ENCODE results near the gene AGMO. TPM values are rescaled to one million over a fixed set of nuclear protein-coding genes. Genes with fewer than 3 reads are reported as not detected.
A peak's percentile ranks its signal among the peaks of the same experiment; 100 is the strongest.

The AGMO gene
- total RNA-seq, 3 donors from 2014 or later (not counting 1 experiment from before 2014, with no cell fraction given), result not detected

DNA sequence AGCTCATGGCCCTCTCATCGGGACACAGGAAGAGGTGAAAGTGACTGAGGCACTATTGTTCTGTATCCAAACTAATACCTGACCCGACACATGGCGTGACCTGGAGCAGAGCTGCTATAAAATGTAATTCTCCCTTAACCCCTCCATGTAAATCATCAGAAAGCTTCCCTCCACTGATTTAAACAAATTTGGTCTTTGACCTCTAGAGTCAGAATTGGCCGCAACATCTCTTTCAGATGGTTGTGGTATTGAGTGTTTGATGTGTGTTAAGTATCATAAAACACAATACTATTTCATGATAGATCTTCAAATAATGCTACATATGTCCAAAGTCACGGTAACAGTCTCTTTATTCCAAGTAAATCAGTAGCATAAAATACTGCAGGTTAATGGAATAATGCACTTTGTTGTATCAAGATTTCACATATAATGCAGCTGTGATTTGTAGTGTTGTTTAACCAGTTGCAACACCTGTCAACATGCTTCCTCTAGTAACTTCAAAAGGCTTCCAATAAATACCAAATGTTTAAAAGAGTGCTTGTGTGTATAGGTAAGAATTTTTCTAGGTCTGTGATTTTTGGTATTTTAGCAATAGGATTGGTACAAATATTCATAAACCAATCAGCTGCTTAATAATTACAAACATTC is 144.3 kb downstream of the AGMO start:
- Histone ChIP-seq H3K27me3 (ENCODE audit: control insufficient read depth, insufficient read depth, low read length) (no peaks in the 10 kb centered on the region), H3K4me1 (ENCODE audit: control insufficient read depth, insufficient read depth, low read length) (no peaks in the 10 kb centered on the region), H3K27ac (ENCODE audit: low read length) (no peak overlapping the region), H3K4me3 (ENCODE audit: low read length) (no peak overlapping the region), H3K9me3 (ENCODE audit: control insufficient read depth, insufficient read depth, low read length) (peaks cover 5% of the 10 kb centered on the region), H3K36me3 (ENCODE audit: control insufficient read depth, insufficient read depth, low read length) (no peaks in the 10 kb centered on the region)
- Mint-ChIP-seq H3K36me3 (peaks cover 17% of the 10 kb centered on the region), H3K9me3 (peaks cover 22 to 38% of the 10 kb centered on the region in 2 donors), H3K27ac (no peak overlapping the region), H3K4me3 (no peak overlapping the region), H3K4me1 (no peaks in the 10 kb centered on the region), H3K27me3 (ENCODE audit: low read depth in 2 of 2) (no peaks in the 10 kb centered on the region)
- intact Hi-C loops (cut with micrococcal nuclease), result no loop called here
- TF ChIP-seq, protein P1, sequence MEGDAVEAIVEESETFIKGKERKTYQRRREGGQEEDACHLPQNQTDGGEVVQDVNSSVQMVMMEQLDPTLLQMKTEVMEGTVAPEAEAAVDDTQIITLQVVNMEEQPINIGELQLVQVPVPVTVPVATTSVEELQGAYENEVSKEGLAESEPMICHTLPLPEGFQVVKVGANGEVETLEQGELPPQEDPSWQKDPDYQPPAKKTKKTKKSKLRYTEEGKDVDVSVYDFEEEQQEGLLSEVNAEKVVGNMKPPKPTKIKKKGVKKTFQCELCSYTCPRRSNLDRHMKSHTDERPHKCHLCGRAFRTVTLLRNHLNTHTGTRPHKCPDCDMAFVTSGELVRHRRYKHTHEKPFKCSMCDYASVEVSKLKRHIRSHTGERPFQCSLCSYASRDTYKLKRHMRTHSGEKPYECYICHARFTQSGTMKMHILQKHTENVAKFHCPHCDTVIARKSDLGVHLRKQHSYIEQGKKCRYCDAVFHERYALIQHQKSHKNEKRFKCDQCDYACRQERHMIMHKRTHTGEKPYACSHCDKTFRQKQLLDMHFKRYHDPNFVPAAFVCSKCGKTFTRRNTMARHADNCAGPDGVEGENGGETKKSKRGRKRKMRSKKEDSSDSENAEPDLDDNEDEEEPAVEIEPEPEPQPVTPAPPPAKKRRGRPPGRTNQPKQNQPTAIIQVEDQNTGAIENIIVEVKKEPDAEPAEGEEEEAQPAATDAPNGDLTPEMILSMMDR (IDR thresholded peaks at IDR 0.05), result no peak
- no peak for ATAC-seq
- DNase-seq, result no peak
- 98% methylated on average over 3 of the region's 5 CpGs for WGBS (ENCODE audit: insufficient coverage)

DNA sequence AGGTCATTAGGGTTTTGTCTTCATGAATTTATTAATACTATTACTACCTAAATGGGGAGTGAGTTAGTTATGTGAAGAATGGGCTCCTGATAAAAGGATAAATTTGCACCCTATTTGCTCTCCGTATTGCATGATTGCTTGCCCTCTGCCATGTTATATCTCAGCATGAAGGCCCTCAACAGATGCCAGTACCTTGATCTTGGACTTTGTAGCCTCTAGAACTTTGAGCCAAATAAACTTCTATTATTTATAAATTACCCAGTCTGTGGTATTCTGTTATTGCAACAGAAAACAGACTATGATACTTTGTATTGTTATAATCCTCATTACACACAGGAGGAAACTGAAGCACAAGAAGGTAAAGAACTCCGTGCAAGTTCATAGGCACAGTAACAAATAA is 150.8 kb downstream of the AGMO start:
- ATAC-seq (no peak), DNase-seq (no peak)
- intact Hi-C loops (cut with micrococcal nuclease), result no loop called here
- TF ChIP-seq, protein P1 (IDR thresholded peaks at IDR 0.05), result no peak
- H3K27ac ChIP-seq (ENCODE audit: low read length), result no peak overlapping the region
- H3K4me3 Mint-ChIP-seq, result no peak overlapping the region
- WGBS (ENCODE audit: insufficient coverage), result 63% methylated on average over 1 of the region's 2 CpGs
- H3K9me3 Mint-ChIP-seq, result peaks cover 8 to 17% of the 10 kb centered on the region in 2 donors
- H3K4me1 ChIP-seq (ENCODE audit: control insufficient read depth, insufficient read depth, low read length), result no peaks in the 10 kb centered on the region
- H3K27ac Mint-ChIP-seq, result no peak overlapping the region
- no peaks in the 10 kb centered on the region for H3K27me3 Mint-ChIP-seq (ENCODE audit: low read depth in 2 of 2)
- no peaks in the 10 kb centered on the region for H3K4me1 Mint-ChIP-seq
- no peaks in the 10 kb centered on the region for H3K27me3 ChIP-seq (ENCODE audit: control insufficient read depth, insufficient read depth, low read length)
- no peaks in the 10 kb centered on the region for H3K36me3 ChIP-seq (ENCODE audit: control insufficient read depth, insufficient read depth, low read length)
- H3K4me3 ChIP-seq (ENCODE audit: low read length), result no peak overlapping the region
- H3K9me3 ChIP-seq (ENCODE audit: control insufficient read depth, insufficient read depth, low read length), result peaks cover 5% of the 10 kb centered on the region
- no peaks in the 10 kb centered on the region for H3K36me3 Mint-ChIP-seq

DNA sequence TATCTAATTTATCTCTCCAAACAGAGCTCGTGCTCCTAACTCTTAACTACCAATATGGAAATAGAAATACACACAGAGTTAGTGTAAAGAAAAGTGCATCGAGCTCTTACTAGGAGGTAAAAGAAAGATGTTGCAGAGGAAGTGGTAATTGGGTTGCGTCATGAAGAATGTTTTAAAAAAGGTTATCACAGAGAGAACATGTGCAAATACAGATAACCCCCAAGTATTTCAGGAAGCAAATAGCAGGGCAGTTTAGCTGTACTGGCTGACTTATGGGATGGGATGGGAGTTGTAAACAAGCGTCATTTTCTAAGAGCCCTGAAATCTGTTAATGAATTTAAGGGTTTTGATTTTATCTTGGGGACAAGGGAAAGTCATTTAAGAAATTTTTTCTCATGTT is 153.9 kb downstream of the AGMO start:
- no peak for DNase-seq
- H3K4me1 ChIP-seq (ENCODE audit: control insufficient read depth, insufficient read depth, low read length), result no peaks in the 10 kb centered on the region
- intact Hi-C loops (cut with micrococcal nuclease), result no loop called here
- Mint-ChIP-seq H3K27ac (no peak overlapping the region), H3K4me3 (no peak overlapping the region), H3K4me1 (no peaks in the 10 kb centered on the region), H3K27me3 (ENCODE audit: low read depth in 2 of 2) (no peaks in the 10 kb centered on the region), H3K36me3 (no peaks in the 10 kb centered on the region), H3K9me3 (peaks cover 11 to 15% of the 10 kb centered on the region in 2 donors)
- TF ChIP-seq, protein P1 (IDR thresholded peaks at IDR 0.05), result no peak
- H3K9me3 ChIP-seq (ENCODE audit: control insufficient read depth, insufficient read depth, low read length), result no peaks in the 10 kb centered on the region
- no peaks in the 10 kb centered on the region for H3K27me3 ChIP-seq (ENCODE audit: control insufficient read depth, insufficient read depth, low read length)
- ATAC-seq, result peak in 1 of 3 donors; percentile 66
- no peak overlapping the region for H3K4me3 ChIP-seq (ENCODE audit: low read length)
- H3K27ac ChIP-seq (ENCODE audit: low read length), result no peak overlapping the region
- 15% methylated on average over 2 of the region's 4 CpGs for WGBS (ENCODE audit: insufficient coverage)
- H3K36me3 ChIP-seq (ENCODE audit: control insufficient read depth, insufficient read depth, low read length), result no peaks in the 10 kb centered on the region

DNA sequence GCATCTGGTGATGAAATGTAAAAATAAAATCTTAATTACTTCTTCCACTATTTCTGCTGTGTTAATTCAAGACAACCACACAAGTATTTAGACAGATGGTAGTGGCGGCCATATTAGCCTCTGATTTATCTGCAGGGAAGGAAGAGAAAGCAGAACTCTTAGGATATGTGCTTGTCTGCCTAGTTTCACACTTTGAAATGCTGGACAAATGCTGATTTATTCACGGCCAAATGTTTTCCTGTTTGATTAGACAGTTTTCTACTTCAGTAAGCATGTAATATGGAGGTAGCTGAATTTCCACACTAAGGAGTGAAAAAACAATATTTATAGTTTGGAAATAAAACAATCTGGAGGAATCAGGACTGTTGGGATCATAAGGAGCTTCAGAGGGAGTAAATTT is 158.1 kb downstream of the AGMO start:
- H3K4me1 Mint-ChIP-seq, result no peaks in the 10 kb centered on the region
- DNase-seq (no peak), ATAC-seq (no peak)
- no peak overlapping the region for H3K4me3 Mint-ChIP-seq
- H3K9me3 Mint-ChIP-seq, result peaks cover 17 to 22% of the 10 kb centered on the region in 2 donors
- no peak overlapping the region for H3K27ac ChIP-seq (ENCODE audit: low read length)
- no peak overlapping the region for H3K27ac Mint-ChIP-seq
- no peaks in the 10 kb centered on the region for H3K27me3 ChIP-seq (ENCODE audit: control insufficient read depth, insufficient read depth, low read length)
- intact Hi-C loops (cut with micrococcal nuclease), result no loop called here
- H3K36me3 ChIP-seq (ENCODE audit: control insufficient read depth, insufficient read depth, low read length), result no peaks in the 10 kb centered on the region
- no peaks in the 10 kb centered on the region for H3K4me1 ChIP-seq (ENCODE audit: control insufficient read depth, insufficient read depth, low read length)
- H3K27me3 Mint-ChIP-seq (ENCODE audit: low read depth in 2 of 2), result no peaks in the 10 kb centered on the region
- H3K9me3 ChIP-seq (ENCODE audit: control insufficient read depth, insufficient read depth, low read length), result no peaks in the 10 kb centered on the region
- no peaks in the 10 kb centered on the region for H3K36me3 Mint-ChIP-seq
- WGBS (ENCODE audit: insufficient coverage), result 13% methylated on average over 2 of the region's 2 CpGs
- H3K4me3 ChIP-seq (ENCODE audit: low read length), result no peak overlapping the region
- TF ChIP-seq, protein P1 (IDR thresholded peaks at IDR 0.05), result no peak

All from natural killer cell (primary cell).